HepG2 (cell line): ENCODE results near the gene RHOBTB3. TPM values are rescaled to one million over a fixed set of nuclear protein-coding genes. Genes with fewer than 3 reads are reported as not detected.

Experiments
- ATAC-seq: fragments of 200-7000 bp; cut with Tn5 transposase; 3 replicates; pipeline ENCODE4 v1.9.1; 2020; ENCODE audit warnings: mild to moderate bottlenecking, moderate library complexity
- BruUV-seq: library from RNA; stranded (reverse); fragments of 400-500 nt; replicated peaks from 2 replicates; lab custom pipeline; 2021; lab: Mats Ljungman, UMichigan
- CTCF ChIA-PET: fragments of 300-600 bp; formaldehyde crosslinking; extraction: SDS; loops from one replicate; lab custom pipeline; 2021; ENCODE audit warnings: low total read pairs, inconsistent platforms, low intra/inter-chr PET ratio; lab: Yijun Ruan, JAX
- POLR2A ChIA-PET: fragments of 350-600 bp; sonication (Branson Sonifier 250); formaldehyde crosslinking; loops from one replicate; lab custom pipeline; 2020; ENCODE audit warnings: antibody characterized with exemption, inconsistent platforms; lab: Yijun Ruan, JAX
- DNase-seq: peaks from one replicate; pipeline ENCODE4 v3.0.0-alpha.2; 2015; ENCODE audit warnings: low spot score
- FAIRE-seq: peaks from 3 replicates; lab custom pipeline; 2011; peaks lifted over from hg19 to GRCh38; lab: Jason Lieb, UNC
- H2AFZ ChIP-seq: one replicate; pipeline ENCODE4 v1.6.1; 2011; ENCODE audit warnings: low read length, inconsistent platforms
- H3K27ac ChIP-seq: fragments of 300-600 bp; 3 replicates; pipeline ENCODE4 v1.8.0; 2011; ENCODE audit warnings: mixed run types, mild to moderate bottlenecking, mixed read lengths, low read length, inconsistent platforms; ENCODE audit not compliant: insufficient read depth; ENCODE audit errors: extremely low read length
- H3K27me3 ChIP-seq, 2 experiments: fragments of 200-600 bp in 1 of 2; 2 replicates in 1 of 2; 3 replicates in 1 of 2; pipeline versions ENCODE4 v1.6.0 to v1.8.0; 2011; ENCODE audit warnings: low read length in 2 of 2, mild to moderate bottlenecking in 2 of 2, moderate library complexity in 2 of 2, inconsistent platforms in 1 of 2; ENCODE audit not compliant: insufficient read depth in 2 of 2, control insufficient read depth in 1 of 2
- H3K36me3 ChIP-seq, 2 experiments: fragments of 200-600 bp in 1 of 2; replicated peaks in 1 of 2; 2 replicates in 1 of 2; 3 replicates in 1 of 2; pipeline versions ENCODE4 v1.5.1 to v1.8.0; 2011; ENCODE audit warnings: low read length in 2 of 2, inconsistent platforms in 1 of 2; ENCODE audit not compliant: insufficient read depth in 2 of 2, control insufficient read depth in 1 of 2
- H3K4me1 ChIP-seq: 2 replicates; pipeline ENCODE4 v1.5.1; 2012; ENCODE audit warnings: low read length, inconsistent platforms; ENCODE audit not compliant: insufficient read depth
- H3K4me2 ChIP-seq: 2 replicates; pipeline ENCODE4 v1.6.0; 2011; ENCODE audit warnings: low read depth, low read length, inconsistent platforms
- H3K4me3 ChIP-seq, 3 experiments: fragments of 200-600 bp in 1 of 3; sonication (generic), shearing (Covaris generic) in 1 of 3; replicated peaks in 1 of 3; 2 replicates each; pipeline ENCODE4 v1.5.1; 2011 to 2016; ENCODE audit warnings: low read length in 3 of 3, inconsistent platforms in 2 of 3, low read depth in 2 of 3, mild to moderate bottlenecking in 2 of 3, control low read depth in 1 of 3, mixed read lengths in 1 of 3; ENCODE audit not compliant: insufficient read depth in 1 of 3
- H3K79me2 ChIP-seq: one replicate; pipeline ENCODE4 v1.6.1; 2011; ENCODE audit warnings: low read length, inconsistent platforms; ENCODE audit not compliant: insufficient read depth
- H3K9ac ChIP-seq: 2 replicates; pipeline ENCODE4 v1.6.0; 2011; ENCODE audit warnings: mild to moderate bottlenecking, low read depth, low read length, inconsistent platforms; ENCODE audit not compliant: insufficient read depth
- H3K9me3 ChIP-seq: 2 replicates; pipeline ENCODE4 v1.5.1; 2012; ENCODE audit warnings: mild to moderate bottlenecking, low read length
- H4K20me1 ChIP-seq: 2 replicates; pipeline ENCODE4 v1.6.0; 2011; ENCODE audit warnings: inconsistent platforms, mild to moderate bottlenecking, low read length, moderate library complexity; ENCODE audit not compliant: insufficient read depth
- BCL6 ChIP-seq: IDR thresholded peaks from 2 replicates; pipeline ENCODE4 v1.6.1; 2016; ENCODE audit warnings: missing genetic modification reagents, missing compliant biosample characterization
- BORCS8-MEF2B ChIP-seq: sonication (generic); formaldehyde crosslinking; IDR thresholded peaks from 2 replicates; pipeline ENCODE4 v1.8.0; 2022; ENCODE audit warnings: mild to moderate bottlenecking, missing genetic modification reagents
- DMAP1 ChIP-seq: IDR thresholded peaks from 2 replicates; pipeline ENCODE4 v1.6.1; 2016
- NFATC3 ChIP-seq: sonication (generic); formaldehyde crosslinking; IDR thresholded peaks from 2 replicates; pipeline ENCODE4 v1.5.1; 2020; ENCODE audit warnings: mild to moderate bottlenecking, missing genetic modification reagents
- POLR2G ChIP-seq: fragments of 200-400 bp; formaldehyde crosslinking; IDR thresholded peaks from 2 replicates; pipeline ENCODE4 v1.6.1; 2018; ENCODE audit warnings: mild to moderate bottlenecking, low read depth, low read length, moderate library complexity
- PRDM10 ChIP-seq: sonication (generic); formaldehyde crosslinking; IDR thresholded peaks from 2 replicates; pipeline ENCODE4 v1.4.0; 2020; ENCODE audit warnings: low read depth, missing genetic modification reagents
- SMYD3 ChIP-seq: sonication (generic); formaldehyde crosslinking; IDR thresholded peaks from 2 replicates; pipeline ENCODE4 v1.8.1; 2023; ENCODE audit warnings: mild to moderate bottlenecking, missing genetic modification reagents
- ZBTB33 ChIP-seq: sonication (generic); formaldehyde crosslinking; IDR thresholded peaks from 2 replicates; pipeline ENCODE4 v1.4.0; 2020; ENCODE audit warnings: missing genetic modification reagents
- ZNF260 ChIP-seq: sonication (generic); formaldehyde crosslinking; IDR thresholded peaks from 2 replicates; pipeline ENCODE4 v1.4.0; 2020; ENCODE audit warnings: missing genetic modification reagents, low read depth, mild to moderate bottlenecking, borderline replicate concordance
- ZNF281 ChIP-seq: sonication (generic); formaldehyde crosslinking; IDR thresholded peaks from 2 replicates; pipeline ENCODE4 v1.4.0; 2020; ENCODE audit warnings: missing genetic modification reagents, borderline replicate concordance
- ZNF30 ChIP-seq: sonication (generic); formaldehyde crosslinking; IDR thresholded peaks from 2 replicates; pipeline ENCODE4 v1.5.0; 2020; ENCODE audit warnings: mild to moderate bottlenecking, missing genetic modification reagents
- ZNF761 ChIP-seq: sonication (generic); formaldehyde crosslinking; conservative IDR thresholded peaks from 2 replicates; pipeline ENCODE4 v1.4.0; 2020; ENCODE audit warnings: mild to moderate bottlenecking, missing genetic modification reagents
- ZNF772 ChIP-seq: sonication (generic); formaldehyde crosslinking; IDR thresholded peaks from 2 replicates; pipeline ENCODE4 v1.5.0; 2020; ENCODE audit warnings: mild to moderate bottlenecking, missing genetic modification reagents
- ZSCAN5A ChIP-seq: sonication (generic); formaldehyde crosslinking; IDR thresholded peaks from 2 replicates; pipeline ENCODE4 v1.8.0; 2022; ENCODE audit warnings: mild to moderate bottlenecking, missing genetic modification reagents, borderline replicate concordance
- WGBS: methylation state at CpG from one replicate; pipeline ENCODE4 v1.1.6; 2017; ENCODE audit warnings: low lambda C conversion rate; 5-methylcytosine and 5-hydroxymethylcytosine counted together
- in situ Hi-C: cut with HindIII; loops from 2 replicates; pipeline ENCODE4 v1.10.0; 2017; ENCODE audit warnings: low pct_unique_long_range_greater_than_20kb; ENCODE audit not compliant: extremely low pct_ligation_motif_present
- intact Hi-C: fragments of 100-400 bp; cut with micrococcal nuclease; formaldehyde crosslinking; loops from one replicate; pipeline ENCODE4 v1.10.0; 2022; ENCODE audit not compliant: unreplicated experiment
- polyA plus RNA-seq, 8 experiments: library from polyadenylated mRNA; depleted of rRNA in 3 of 8; stranded (reverse) in 7 of 8; unstranded in 1 of 8; fragments of >200 nt; fragmentation: Illumina TruSeq in 4 of 8; extraction: Trizol in 4 of 8; gene quantifications; 2 replicates each; pipeline versions ENCODE4 v1.2.1 to v1.2.3, GENCODE V29; 2011 to 2016; ENCODE audit warnings: low read depth in 4 of 8, missing spikeins in 1 of 8, mixed read lengths in 1 of 8; ENCODE audit not compliant: insufficient read depth in 1 of 8
- total RNA-seq, 5 experiments: library from RNA; depleted of rRNA; stranded (reverse); fragments of >200 nt; fragmentation: Illumina TruSeq; extraction: Trizol; gene quantifications; 2 replicates each; pipeline ENCODE4 v1.2.3, GENCODE V29; 2016; ENCODE audit warnings: low read depth in 1 of 5

RHOBTB3 gene
- total and polyA plus RNA-seq, 2 of the 13 experiments (the other 11 are each of a cell fraction or from before 2014, with no cell fraction given): 31.6 to 35.4 TPM

GRCh38 chr5:95712347-95712958, 18.7 kb upstream of the RHOBTB3 start:
- intact Hi-C loops: no loop called here
- CTCF ChIA-PET: no interaction called here
- no peak for DNase-seq
- Histone ChIP-seq H3K9me3 (no peaks in the 10 kb centered on the region), H3K9ac (no peak overlapping the region), H3K4me3 (no peak overlapping the region), H3K4me1 (peaks cover 26% of the 10 kb centered on the region), H3K27ac (no peak overlapping the region), H3K27me3 (no peaks in the 10 kb centered on the region), H3K36me3 (no peaks in the 10 kb centered on the region), H3K4me2 (no peak overlapping the region), H2AFZ (no peak overlapping the region), H3K79me2 (no peaks in the 10 kb centered on the region), H4K20me1 (no peaks in the 10 kb centered on the region)
- WGBS: 0% methylated on average over 1 of the region's 2 CpGs
- FAIRE-seq: no peak
- ATAC-seq: no peak
- POLR2A ChIA-PET: no interaction called here
- no TSS peak for BruUV-seq
- TF ChIP-seq BORCS8-MEF2B (no peak), BCL6 (CRISPR knock-in tag) (no peak), ZNF761 (CRISPR knock-in tag) (no peak), SMYD3 (CRISPR knock-in tag) (no peak), ZBTB33 (CRISPR knock-in tag) (no peak), NFATC3 (no peak), PRDM10 (no peak), ZSCAN5A (no peak), ZNF30 (CRISPR knock-in tag) (no peak), ZNF281 (no peak), ZNF772 (CRISPR knock-in tag) (no peak), ZNF260 (CRISPR knock-in tag) (no peak), DMAP1 (CRISPR knock-in tag) (no peak), POLR2G (no peak)
- in situ Hi-C loops: no loop called here
